Neural progenitor cell (in vitro differentiated cells): Measurements from ENCODE around the gene PDGFD.

Experiments used
- CTCF ChIP-seq: fragments of 200-600 bp; sonication (generic); IDR thresholded peaks from 2 replicates; pipeline ENCODE4 v1.5.1; 2017; ENCODE audit warnings: antibody characterized with exemption, mild to moderate bottlenecking
- EZH2 ChIP-seq: fragments of 200-600 bp; sonication (generic); IDR thresholded peaks from 2 replicates; pipeline ENCODE4 v1.6.1; 2017; ENCODE audit warnings: antibody characterized with exemption, mild to moderate bottlenecking, moderate library complexity
- EZH2phosphoT487 ChIP-seq: fragments of 200-600 bp; sonication (generic); IDR thresholded peaks from 2 replicates; pipeline ENCODE4 v1.6.1; 2017; ENCODE audit warnings: antibody characterized with exemption

- TF ChIP-seq CTCF (no peak), EZH2 (no peak), EZH2phosphoT487 (no peak)
These were observed 102.0 kb downstream of the PDGFD start for GRCh38 chr11:104061853-104062521.
